Measurements from ENCODE around the gene USP49. TPM values are rescaled to one million over a fixed set of nuclear protein-coding genes. Genes with fewer than 3 reads are reported as not detected.
A peak's percentile ranks its signal among the peaks of the same experiment; 100 is the strongest.

Gene USP49
- total and polyA plus RNA-seq, 2 of the 13 experiments (the other 11 are each of a cell fraction or from before 2014, with no cell fraction given), result 2.9 to 4.3 TPM

GRCh38 chr6:41787219-41787917 lies 107.8 kb downstream of the USP49 start, which contains the start of gene TOMM6 (continued):
- TF ChIP-seq SKIL (CRISPR knock-in tag; IDR thresholded peaks at IDR 0.05; ENCODE audit: borderline replicate concordance), result no peak; the same call in 1 of the 2 replicates
- no peak for TF ChIP-seq HINFP (CRISPR knock-in tag; IDR thresholded peaks at IDR 0.05; ENCODE audit: low read depth)
- peak; percentile 90 for TF ChIP-seq HNRNPLL (IDR thresholded peaks at IDR 0.05; ENCODE audit: low read depth, low read length, poor library complexity, severe bottlenecking)
- no peak for TF ChIP-seq IRF1 (CRISPR knock-in tag; IDR thresholded peaks at IDR 0.05; ENCODE audit: low read depth)
- peak; percentile 49; the same call in 1 of the 2 replicates for TF ChIP-seq ZNF800 (CRISPR knock-in tag; IDR thresholded peaks at IDR 0.05)
- TF ChIP-seq TERF1 (CRISPR knock-in tag; IDR thresholded peaks at IDR 0.05), result peak; percentile 87; the same call in 1 of the 2 replicates
- TF ChIP-seq YEATS4 (CRISPR knock-in tag; IDR thresholded peaks at IDR 0.05; ENCODE audit: borderline replicate concordance), result peak; percentile 94
- TF ChIP-seq SSRP1 (CRISPR knock-in tag; IDR thresholded peaks at IDR 0.05), result no peak; the same call in 1 of the 2 replicates
- 0 out of 2 replicates have a peak, but pooled peaks have one; percentile 34 for TF ChIP-seq RERE (CRISPR knock-in tag; IDR thresholded peaks at IDR 0.05; ENCODE audit: low read depth)
- no peak for TF ChIP-seq GLI4 (CRISPR knock-in tag; IDR thresholded peaks at IDR 0.05; ENCODE audit: borderline replicate concordance)
- no peak; the same call in 1 of the 2 replicates for TF ChIP-seq REXO4 (CRISPR knock-in tag; IDR thresholded peaks at IDR 0.05; ENCODE audit: borderline replicate concordance)
- peak; percentile 82 for TF ChIP-seq TOPORS (CRISPR knock-in tag; IDR thresholded peaks at IDR 0.05)
- 0 out of 2 replicates have a peak, but pooled peaks have one; percentile 66 for TF ChIP-seq MED13 (CRISPR knock-in tag; IDR thresholded peaks at IDR 0.05)
- TF ChIP-seq HCFC1 (IDR thresholded peaks at IDR 0.05; ENCODE audit: low read depth, low read length), result peak; percentile 85
